Right cardiac atrium (tissue), 5 donors: ENCODE data around the gene AKAP13. TPM values are rescaled to one million over a fixed set of nuclear protein-coding genes. Genes with fewer than 3 reads are reported as not detected.

Experiments
- ATAC-seq, 2 donors: fragments of 200-7000 bp; cut with Tn5 transposase; one replicate each; pipeline versions ENCODE4 v1.8.0 to v1.9.1; 2020; ENCODE audit warnings: moderate library complexity in 2 of 2, mild to moderate bottlenecking in 1 of 2
- DNase-seq, 3 donors: peaks; one replicate each; pipeline ENCODE4 v3.0.0-alpha.2; 2020
- H3K27ac ChIP-seq: one replicate; pipeline ENCODE4 v1.5.1; 2013; ENCODE audit warnings: mild to moderate bottlenecking, low read length, control low read depth, moderate library complexity
- H3K27me3 ChIP-seq: one replicate; pipeline ENCODE4 v1.6.1; 2013; ENCODE audit not compliant: control insufficient read depth, insufficient read depth
- H3K4me1 ChIP-seq: one replicate; pipeline ENCODE4 v1.6.1; 2013; ENCODE audit warnings: low read length; ENCODE audit not compliant: control insufficient read depth, insufficient read depth
- H3K4me3 ChIP-seq: one replicate; pipeline ENCODE4 v1.5.1; 2013; ENCODE audit warnings: low read length, control low read depth
- H3K9me3 ChIP-seq: one replicate; pipeline ENCODE4 v1.6.1; 2013; ENCODE audit warnings: low read length; ENCODE audit not compliant: control insufficient read depth
- WGBS: extraction: QIAGEN DNeasy Blood & Tissue Kit; methylation state at CpG from one replicate; pipeline ENCODE4 v1.1.7; 2013; 5-methylcytosine and 5-hydroxymethylcytosine counted together
- intact Hi-C, 4 donors: fragments of 100-400 bp; cut with DNase I; formaldehyde crosslinking; loops; one replicate each; pipeline versions ENCODE4 v1.11.0 to v1.14.0; 2022 to 2023
- polyA plus RNA-seq: library from polyadenylated mRNA; stranded (reverse); fragments of 200-250 nt; gene quantifications from one replicate; pipeline ENCODE4 v1.2.3, GENCODE V29; 2013
- total RNA-seq, 4 donors: library from RNA; stranded (reverse); fragmentation: NEBNext Ultra II Directional; extraction: Animal tissue kit (Norgen Biotek cat#: 25700); gene quantifications; one replicate each; pipeline ENCODE4 v1.2.1, GENCODE V29; 2021
- donor health status: healthy with polysubstance abuse.
- donor health status: DM: no; HTN: yes; CAD: no.
- donor health status: DM: no; HTN: no; CAD: no.
- donor health status: DM: no; HTN: yes; CAD: no; lungs with severe emphysema.
- donor health status: DM: yes; HTN: yes; CAD: no.

The AKAP13 gene
- total and polyA plus RNA-seq, 5 donors: 104 to 348 (median 250) TPM

DNA sequence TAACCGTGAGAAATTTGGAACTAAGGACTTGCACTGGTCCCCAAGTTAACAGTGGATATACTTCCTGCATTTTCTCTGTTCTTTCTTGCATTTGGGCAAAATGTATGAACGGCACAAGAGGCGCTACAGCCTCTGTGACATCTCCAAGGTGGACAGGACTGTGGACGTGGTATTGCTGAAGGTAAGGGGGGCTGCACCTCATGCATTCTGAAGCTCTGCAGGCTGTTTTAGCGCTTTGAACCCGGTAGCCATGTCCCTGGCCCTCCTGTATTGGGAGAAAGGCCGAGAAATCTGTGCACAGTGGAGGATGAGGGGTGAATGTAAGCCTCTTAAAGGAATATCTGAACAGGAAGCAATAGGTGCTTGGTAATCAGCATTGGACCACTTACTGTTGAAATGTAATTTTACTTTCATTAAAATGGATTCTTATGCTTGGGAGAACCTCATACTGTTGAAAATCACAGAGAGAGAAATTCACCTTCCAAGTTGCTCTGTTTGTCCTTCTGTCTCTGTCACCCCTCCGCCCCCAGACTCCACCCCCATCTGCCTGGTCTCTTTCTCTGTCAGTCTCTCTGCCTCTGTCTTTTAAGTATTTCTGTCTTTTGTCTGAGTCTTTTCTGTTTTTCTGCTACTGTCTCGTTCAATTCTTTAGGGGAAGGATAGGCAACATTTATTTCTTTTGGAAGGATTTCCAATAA, 239.7 kb downstream of the AKAP13 start:
- ATAC-seq (no peak), DNase-seq (no peak)
- peak overlapping the region; percentile 96 for H3K27ac ChIP-seq
- H3K4me3 ChIP-seq: peak overlapping the region; percentile 63
- H3K4me1 ChIP-seq: peaks cover 3% of the 10 kb centered on the region
- 31% methylated on average over 9 of the region's 9 CpGs for WGBS
- intact Hi-C loops: loop anchor here in 1 of 4 donors (10.0 kb wide), 1 partner anchor 85 kb away; no protein-coding TSS in a partner anchor
- no peaks in the 10 kb centered on the region for H3K9me3 ChIP-seq
- no peaks in the 10 kb centered on the region for H3K27me3 ChIP-seq

DNA sequence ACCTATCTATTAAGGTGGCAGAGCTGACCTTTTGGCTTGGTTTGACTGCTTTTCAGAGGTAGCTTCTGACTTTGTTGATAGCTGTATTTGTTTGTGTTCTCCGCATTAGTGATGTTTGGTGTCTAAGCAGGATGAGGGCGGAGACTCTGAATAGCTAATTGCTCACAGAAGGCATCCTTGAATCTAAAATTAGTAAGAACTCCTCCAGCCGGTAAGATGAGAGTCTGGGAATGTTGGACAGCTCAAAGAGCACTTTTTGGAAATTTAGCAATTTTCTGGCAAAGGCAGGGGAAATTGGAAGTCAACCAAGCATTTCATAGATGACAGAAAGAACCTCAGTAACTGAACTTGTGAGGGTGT, 240.3 kb downstream of the AKAP13 start:
- H3K4me3 ChIP-seq: peak overlapping the region; percentile 63
- no peak for DNase-seq
- intact Hi-C loops: loop anchor here in 1 of 4 donors (10.0 kb wide), 1 partner anchor 84 kb away; no protein-coding TSS in a partner anchor
- no peaks in the 10 kb centered on the region for H3K9me3 ChIP-seq
- 17% methylated on average over 3 of the region's 3 CpGs for WGBS
- H3K4me1 ChIP-seq: peaks cover 8% of the 10 kb centered on the region
- ATAC-seq: peak in 1 of 2 donors; percentile 49
- no peaks in the 10 kb centered on the region for H3K27me3 ChIP-seq
- peak overlapping the region; percentile 96 for H3K27ac ChIP-seq

DNA sequence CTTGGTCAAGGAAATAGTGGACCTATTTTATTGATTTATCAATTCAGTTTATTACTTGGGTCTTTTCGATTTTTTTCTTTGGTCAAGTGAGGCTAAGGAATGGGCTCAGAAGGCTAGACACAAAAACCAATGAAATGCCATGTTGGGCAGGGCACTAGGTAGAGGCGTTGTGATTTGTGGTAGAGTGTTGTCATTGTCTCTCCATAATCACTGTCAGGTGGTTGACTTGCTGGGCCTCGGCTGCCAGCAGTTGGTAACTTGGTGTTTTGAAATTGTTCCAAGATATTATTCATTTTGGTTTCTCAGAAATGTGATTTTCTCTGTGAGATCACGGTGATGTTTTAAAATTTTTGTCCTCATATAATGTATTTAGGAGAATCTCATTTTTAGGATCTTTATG, 240.7 kb downstream of the AKAP13 start:
- H3K4me1 ChIP-seq: peaks cover 8% of the 10 kb centered on the region
- H3K4me3 ChIP-seq: peak overlapping the region; percentile 63
- H3K9me3 ChIP-seq: no peaks in the 10 kb centered on the region
- intact Hi-C loops: loop anchor here in 1 of 4 donors (10.0 kb wide), 1 partner anchor 84 kb away; no protein-coding TSS in a partner anchor
- peak overlapping the region; percentile 96 for H3K27ac ChIP-seq
- no peak for ATAC-seq
- no peaks in the 10 kb centered on the region for H3K27me3 ChIP-seq
- no peak for DNase-seq
- WGBS: 34% methylated on average over 4 of the region's 4 CpGs

DNA sequence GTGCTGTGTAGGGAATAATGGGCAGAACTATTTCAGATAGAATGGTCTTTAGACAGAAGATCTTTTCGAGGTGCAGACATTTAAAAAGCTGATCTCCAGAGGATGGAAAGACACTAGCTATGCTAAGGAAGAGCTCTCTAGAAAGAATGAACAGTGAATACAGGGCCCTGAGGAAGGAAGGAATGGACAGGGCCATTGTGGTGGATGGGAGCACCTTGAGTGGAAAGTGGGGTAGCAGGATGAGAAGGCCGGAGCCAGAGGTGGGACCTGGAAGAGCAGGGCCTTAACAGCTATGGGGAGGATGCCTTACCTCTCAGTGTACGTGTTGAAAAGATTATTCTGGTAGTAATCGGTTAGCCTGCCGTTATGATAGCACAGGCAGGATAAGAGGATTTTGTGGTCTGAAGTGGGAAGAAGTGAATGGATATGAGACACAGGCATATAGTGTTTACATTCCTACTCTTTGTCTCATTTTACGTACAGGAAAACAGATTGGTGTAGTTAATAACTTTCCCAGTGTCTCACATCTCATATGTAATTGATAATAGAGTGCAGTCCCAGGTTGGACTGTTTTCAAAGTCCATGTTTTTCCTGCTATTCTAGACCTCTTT, 241.9 kb downstream of the AKAP13 start:
- Histone ChIP-seq H3K9me3 (no peaks in the 10 kb centered on the region), H3K4me1 (peaks cover 10% of the 10 kb centered on the region), H3K27me3 (no peaks in the 10 kb centered on the region), H3K27ac (peak overlapping the region; percentile 47), H3K4me3 (peak overlapping the region; percentile 63)
- 41% methylated on average over 6 of the region's 6 CpGs for WGBS
- intact Hi-C loops: loop anchor here in 1 of 4 donors (10.0 kb wide), 1 partner anchor 82 kb away; no protein-coding TSS in a partner anchor
- DNase-seq: no peak
- ATAC-seq: no peak

DNA sequence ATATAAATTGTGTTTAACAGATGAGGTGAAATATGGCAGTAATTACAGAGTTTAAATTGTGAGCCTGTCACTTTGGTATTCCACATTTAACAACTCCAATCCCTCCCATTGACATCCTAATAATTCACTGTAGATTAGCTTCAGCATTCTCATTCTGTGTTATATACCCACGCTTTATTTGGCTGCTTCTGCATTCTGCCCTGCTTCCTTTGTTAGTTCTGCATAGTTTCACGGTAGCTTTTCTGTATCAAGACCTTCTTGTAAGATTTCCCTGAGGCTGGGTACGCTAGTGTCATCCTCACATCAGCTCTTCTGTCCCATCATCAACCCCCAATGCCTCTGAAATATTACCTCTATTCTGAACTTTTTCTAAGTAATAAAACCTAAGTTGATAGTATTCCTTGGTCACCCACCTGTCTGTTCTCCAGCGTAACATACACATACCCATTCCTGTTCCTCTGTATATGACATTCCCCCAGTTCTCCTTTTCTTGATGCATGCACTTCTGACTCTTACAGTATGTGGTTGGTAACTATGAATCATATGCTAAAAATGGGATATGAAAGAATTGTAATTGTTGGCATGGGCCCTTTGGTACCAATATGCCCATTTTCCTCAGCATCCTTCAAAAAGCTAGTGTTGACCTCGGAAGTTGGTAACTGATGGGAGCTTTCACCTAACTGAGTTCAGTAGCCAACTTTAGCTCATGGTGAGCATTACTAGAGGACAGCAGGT, 243.1 kb downstream of the AKAP13 start:
- DNase-seq: no peak
- Histone ChIP-seq H3K27ac (peak overlapping the region; percentile 36), H3K4me1 (peaks cover 10% of the 10 kb centered on the region), H3K4me3 (peak overlapping the region; percentile 63), H3K27me3 (no peaks in the 10 kb centered on the region), H3K9me3 (no peaks in the 10 kb centered on the region)
- WGBS: 32% methylated on average over 5 of the region's 5 CpGs
- intact Hi-C loops: loop anchor here in 1 of 4 donors (10.0 kb wide), 1 partner anchor 81 kb away; no protein-coding TSS in a partner anchor
- ATAC-seq: no peak

DNA sequence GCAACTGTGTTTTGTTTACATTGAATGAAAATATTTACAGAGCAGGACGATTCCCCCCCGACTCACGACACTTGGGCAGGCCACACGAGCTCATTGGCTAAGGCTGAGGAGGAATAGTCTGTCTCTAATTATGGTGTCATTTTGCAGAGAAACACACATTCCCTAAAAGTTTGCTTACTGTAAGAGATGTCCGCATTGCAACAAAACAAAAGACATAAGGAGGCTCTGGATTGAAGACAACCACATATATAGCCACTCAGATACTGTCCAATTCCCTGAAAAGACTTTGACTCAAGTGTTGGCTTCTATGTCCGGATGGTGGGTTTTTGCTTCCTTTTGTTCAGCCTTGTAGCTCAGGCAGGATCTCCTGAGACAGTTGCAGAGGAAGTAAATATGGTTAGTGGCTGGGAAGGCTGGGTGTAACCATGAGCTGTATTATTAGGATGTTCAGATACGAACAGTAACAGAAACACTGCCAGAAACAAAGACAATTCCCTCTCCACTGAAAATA, 243.9 kb downstream of the AKAP13 start:
- Histone ChIP-seq H3K27ac (peak overlapping the region; percentile 68), H3K9me3 (no peaks in the 10 kb centered on the region), H3K4me3 (peak overlapping the region; percentile 63), H3K27me3 (no peaks in the 10 kb centered on the region), H3K4me1 (peaks cover 10% of the 10 kb centered on the region)
- peak; percentile 51 to 73 for ATAC-seq
- WGBS: 18% methylated on average over 7 of the region's 7 CpGs
- intact Hi-C loops: loop anchor here in 1 of 4 donors (10.0 kb wide), 1 partner anchor 80 kb away; no protein-coding TSS in a partner anchor
- no peak for DNase-seq

DNA sequence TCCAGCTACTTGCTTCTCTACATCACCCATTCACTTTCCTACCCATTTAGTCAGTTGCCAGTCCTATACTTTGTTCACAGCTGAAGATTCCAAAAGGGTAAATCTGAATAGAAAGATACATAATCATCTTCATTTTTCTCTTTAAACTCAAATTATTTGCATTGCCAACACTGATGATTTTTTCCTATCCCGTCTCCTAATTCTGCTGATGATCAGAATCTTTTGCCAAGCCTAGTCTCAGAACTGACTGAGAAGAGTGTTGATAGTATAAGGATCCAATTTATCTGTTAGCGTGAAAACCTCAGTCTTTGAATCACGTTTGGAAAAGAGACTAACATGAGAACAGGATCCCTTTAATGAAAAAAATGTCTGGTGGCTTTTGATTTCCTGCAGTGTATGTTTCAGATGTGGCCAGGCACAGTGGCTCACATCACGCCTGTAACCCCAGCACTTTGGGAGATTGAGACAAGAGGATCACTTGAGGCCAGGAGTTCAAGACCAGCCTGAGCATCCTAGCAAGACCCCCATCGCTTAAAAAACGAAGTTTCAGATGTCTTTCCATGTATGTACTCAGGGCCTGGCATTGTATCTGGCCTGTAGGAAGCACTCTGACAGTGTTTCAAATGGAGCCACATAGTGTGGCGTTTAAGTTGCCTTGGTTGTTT, 244.9 kb downstream of the AKAP13 start:
- no peak for ATAC-seq
- 59% methylated on average over 7 of the region's 7 CpGs for WGBS
- H3K27me3 ChIP-seq: no peaks in the 10 kb centered on the region
- intact Hi-C loops: loop anchor here in 1 of 4 donors (10.0 kb wide), 1 partner anchor 80 kb away; no protein-coding TSS in a partner anchor
- H3K4me1 ChIP-seq: peaks cover 10% of the 10 kb centered on the region
- no peak overlapping the region for H3K4me3 ChIP-seq
- no peak for DNase-seq
- no peaks in the 10 kb centered on the region for H3K9me3 ChIP-seq
- peak overlapping the region; percentile 81 for H3K27ac ChIP-seq

DNA sequence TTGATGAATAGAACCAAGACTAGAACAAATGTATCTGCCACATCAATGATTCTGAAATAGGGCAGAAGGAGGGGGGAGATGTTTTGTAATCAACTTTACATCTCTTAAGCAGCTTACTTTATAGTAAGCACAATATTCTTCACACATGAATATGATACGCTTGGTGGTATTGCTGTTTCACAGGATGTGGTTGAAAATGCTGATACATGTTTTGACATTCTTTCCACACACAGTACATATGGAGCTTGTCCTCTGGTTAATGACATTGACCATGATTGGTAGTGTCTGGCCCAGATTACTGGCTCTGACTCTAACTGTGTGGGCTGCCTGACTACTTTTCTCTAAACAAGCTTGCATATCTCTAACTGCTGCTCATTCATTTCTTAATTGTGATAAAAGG, 245.5 kb downstream of the AKAP13 start:
- intact Hi-C loops: loop anchor here in 1 of 4 donors (10.0 kb wide), 1 partner anchor 79 kb away; no protein-coding TSS in a partner anchor
- no peaks in the 10 kb centered on the region for H3K9me3 ChIP-seq
- H3K27me3 ChIP-seq: no peaks in the 10 kb centered on the region
- peak overlapping the region; percentile 81 for H3K27ac ChIP-seq
- H3K4me1 ChIP-seq: peaks cover 10% of the 10 kb centered on the region
- no peak overlapping the region for H3K4me3 ChIP-seq
- DNase-seq (no peak), ATAC-seq (peak; percentile 8)
- 50% methylated on average over 1 of the region's 1 CpG for WGBS

DNA sequence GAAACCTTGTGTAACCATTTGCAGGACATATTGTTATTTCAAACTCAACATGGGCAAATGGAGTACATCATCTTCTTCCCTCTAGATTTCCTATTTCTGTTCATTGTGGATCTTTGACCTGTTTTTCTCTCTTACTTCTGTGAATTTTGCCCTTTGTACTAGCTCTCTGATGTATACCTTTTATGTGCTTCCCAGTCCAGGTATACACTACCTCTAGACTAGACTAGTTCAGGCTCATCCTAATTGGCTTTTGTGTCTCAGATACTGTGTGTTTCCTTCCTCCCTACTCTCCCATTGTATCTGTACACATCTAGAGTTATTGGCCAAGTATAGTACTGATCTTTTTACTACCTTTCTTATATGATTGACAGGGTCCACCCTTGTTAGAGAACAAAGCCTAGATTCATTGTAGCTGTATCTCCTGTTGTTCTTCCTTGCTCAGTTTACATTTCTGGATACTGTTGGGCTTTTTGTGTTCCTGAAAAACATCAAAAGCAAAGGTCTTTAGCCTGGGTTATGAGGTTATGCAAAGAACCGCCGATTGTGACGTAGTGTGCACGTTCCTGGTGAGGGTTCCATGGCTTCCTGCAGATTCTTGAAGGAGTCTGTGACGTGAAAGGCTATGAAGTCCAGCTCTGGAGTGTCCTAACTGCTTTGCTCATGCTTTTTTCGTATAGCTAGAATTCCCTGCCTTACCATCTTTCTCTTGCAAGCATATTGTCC, 247.0 kb downstream of the AKAP13 start:
- ATAC-seq (no peak), DNase-seq (no peak)
- intact Hi-C loops: loop anchor here in 1 of 4 donors (10.0 kb wide), 1 partner anchor 77 kb away; no protein-coding TSS in a partner anchor
- Histone ChIP-seq H3K9me3 (no peaks in the 10 kb centered on the region), H3K27me3 (no peaks in the 10 kb centered on the region), H3K4me3 (no peak overlapping the region), H3K27ac (no peak overlapping the region), H3K4me1 (peaks cover 14% of the 10 kb centered on the region)
- 71% methylated on average over 6 of the region's 6 CpGs for WGBS

DNA sequence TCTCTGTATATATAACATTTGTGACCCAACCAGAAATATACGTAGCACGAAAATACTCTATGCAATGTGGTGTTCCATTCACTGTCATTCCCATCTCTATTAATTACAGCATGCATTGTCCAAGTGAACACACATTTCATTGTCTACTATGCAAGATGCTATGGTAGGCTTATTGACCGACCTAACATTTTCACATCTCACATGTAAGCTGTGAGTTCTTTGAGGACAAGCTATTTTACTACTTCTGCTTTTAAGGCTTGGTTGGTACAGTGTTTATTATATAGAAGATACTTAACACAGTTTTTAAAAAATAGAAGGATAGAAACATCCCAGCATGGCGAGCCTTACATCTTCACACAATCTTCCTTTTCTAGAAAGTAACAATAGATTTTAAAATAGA, 249.9 kb downstream of the AKAP13 start:
- no peaks in the 10 kb centered on the region for H3K27me3 ChIP-seq
- 88% methylated on average over 4 of the region's 4 CpGs for WGBS
- DNase-seq (no peak), ATAC-seq (no peak)
- intact Hi-C loops: no loop called here
- no peak overlapping the region for H3K4me3 ChIP-seq
- H3K9me3 ChIP-seq: no peaks in the 10 kb centered on the region
- H3K27ac ChIP-seq: no peak overlapping the region
- peaks cover 13% of the 10 kb centered on the region for H3K4me1 ChIP-seq
